DMS153 treated with DMSO at 0.1 percent for 48 hours (cell line): ENCODE measurements around the gene BMP7.
"Not testable (repeated sequence)": the region's sequence is repeated elsewhere in the genome, so short reads cannot be mapped to it uniquely, and the experiment has no call there.

ENCODE experiments used
- DNase-seq: peaks from one replicate; lab custom pipeline; 2025; ENCODE audit not compliant: unreplicated experiment; lab: John Stamatoyannopoulos, UW

Gene BMP7

GRCh38 chr20:57194154-57194553 lies 72.3 kb downstream of the BMP7 start:
- no peak for DNase-seq

DNA sequence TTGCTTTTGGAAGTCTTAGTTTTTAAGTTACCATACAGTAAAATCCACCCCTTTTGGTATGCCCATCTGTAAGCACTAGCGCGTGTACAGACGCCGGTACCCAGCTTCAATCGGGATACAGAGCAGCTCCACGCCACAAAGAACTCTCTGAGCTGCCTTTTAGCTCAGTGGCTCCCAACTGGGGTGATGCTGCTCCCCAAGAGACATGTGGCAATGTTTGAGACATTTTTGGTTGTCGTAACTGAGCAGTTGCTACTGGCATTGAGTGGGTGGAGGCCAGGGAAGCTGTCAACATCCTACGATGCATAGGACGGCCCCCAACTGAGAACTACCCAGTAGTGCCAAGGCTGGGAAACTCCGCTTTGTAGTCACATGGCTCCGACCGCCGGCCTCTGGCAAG lies 73.3 kb downstream of the BMP7 start:
- DNase-seq = no peak

GRCh38 chr20:57192311-57192710 lies 74.1 kb downstream of the BMP7 start:
- no peak for DNase-seq

DNA sequence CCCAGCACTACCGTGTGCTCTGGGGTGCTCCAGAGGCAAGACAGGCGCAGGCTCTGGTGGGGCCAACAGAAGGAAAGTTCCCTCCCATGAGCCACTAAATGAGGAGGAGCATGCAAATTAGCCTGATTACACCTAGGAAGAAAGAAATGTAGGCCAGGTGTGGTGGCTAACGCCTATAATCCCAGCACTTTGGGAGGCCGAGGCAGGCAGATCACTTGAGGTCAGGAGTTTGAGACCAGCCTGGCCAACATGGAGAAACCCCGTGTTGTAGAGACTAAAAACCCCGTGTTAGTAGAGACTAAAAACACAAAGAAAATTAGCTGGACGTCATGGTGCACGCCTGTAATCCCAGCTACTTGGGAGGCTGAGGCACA lies 75.2 kb downstream of the BMP7 start:
- not testable (repeated sequence) for DNase-seq

DNA sequence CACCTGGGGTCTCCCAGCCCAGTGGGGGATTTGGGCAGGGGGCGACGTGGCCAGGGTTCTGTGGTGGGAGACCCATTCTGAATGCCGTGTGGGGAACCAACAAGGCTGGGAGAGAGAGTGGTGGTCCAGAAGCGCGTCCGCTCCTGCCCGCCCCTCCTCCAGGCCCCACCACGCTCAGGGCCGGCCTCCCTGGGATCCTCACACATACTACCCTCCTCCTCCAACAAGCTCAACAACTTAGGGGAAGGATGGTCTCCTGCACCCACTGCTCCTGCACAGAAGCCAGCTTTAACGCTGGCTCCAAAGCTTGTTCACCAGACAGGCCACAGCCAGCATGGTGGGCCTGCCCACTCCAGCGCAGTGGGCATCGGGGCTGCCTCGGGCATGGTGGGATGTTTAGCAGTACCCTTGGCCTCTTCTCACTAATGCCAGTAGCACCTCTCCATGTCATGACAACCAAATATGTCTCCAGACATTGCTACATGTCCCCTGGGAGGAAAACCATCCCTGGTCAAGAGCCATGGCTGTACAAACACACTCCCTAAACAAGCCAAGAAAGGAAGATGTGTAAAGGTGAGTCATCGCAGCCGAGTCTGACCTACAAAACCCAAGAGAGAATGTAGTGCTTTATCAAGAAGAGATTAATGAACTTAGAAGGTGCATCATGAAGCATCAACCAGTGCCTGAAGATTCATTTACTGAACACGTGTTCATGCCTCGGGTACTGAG lies 75.7 kb downstream of the BMP7 start:
- DNase-seq = no peak

GRCh38 chr20:57189713-57190112 lies 76.7 kb downstream of the BMP7 start:
- DNase-seq = no peak

GRCh38 chr20:57188576-57189079 lies 77.8 kb downstream of the BMP7 start:
- DNase-seq = no peak

DNA sequence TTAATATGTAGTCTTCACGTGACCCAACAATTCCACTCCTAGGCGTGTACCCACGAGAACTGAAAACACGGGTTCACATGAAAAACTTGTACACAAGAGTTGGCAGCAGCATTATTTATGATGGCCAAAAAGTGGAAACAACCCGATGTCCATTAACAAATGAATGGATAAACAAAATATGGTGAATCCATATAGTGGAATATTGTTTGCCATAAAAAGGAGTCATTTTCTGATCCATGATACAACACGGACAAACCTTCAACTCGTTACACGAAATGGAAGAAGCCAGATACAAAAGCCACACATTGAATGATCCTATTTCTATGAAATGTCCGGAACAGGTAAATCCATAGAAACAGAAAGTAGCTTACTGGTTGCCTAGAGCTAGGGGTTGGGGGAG lies 78.4 kb downstream of the BMP7 start:
- DNase-seq = no peak

DNA sequence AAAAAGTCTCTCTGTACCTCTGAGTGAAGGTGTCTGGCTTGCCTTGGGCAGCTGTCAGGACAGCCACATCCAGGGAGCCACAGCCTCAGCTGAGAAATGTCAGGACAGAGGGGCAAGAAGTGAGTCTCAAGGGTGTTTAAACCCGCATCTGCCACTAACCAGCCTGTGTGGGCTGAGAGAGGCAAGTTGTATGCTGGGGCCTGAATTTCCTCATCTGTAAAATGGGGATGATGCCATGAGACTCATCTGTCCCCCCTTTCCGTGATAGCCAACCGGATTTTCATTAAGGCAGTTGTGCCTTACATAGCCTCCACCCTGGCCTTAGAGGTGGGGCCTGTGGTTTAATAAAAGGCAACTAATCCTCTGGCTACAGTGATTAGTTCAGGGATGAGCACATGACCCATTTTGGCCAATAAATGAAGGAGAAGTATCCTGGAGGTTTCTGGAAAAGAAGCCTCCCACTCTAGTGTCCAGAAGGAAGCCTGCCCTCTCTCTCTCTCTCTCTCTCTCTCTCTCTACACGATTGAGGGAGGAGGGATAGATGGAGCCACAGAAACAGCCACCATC lies 79.3 kb downstream of the BMP7 start:
- no peak for DNase-seq

DNA sequence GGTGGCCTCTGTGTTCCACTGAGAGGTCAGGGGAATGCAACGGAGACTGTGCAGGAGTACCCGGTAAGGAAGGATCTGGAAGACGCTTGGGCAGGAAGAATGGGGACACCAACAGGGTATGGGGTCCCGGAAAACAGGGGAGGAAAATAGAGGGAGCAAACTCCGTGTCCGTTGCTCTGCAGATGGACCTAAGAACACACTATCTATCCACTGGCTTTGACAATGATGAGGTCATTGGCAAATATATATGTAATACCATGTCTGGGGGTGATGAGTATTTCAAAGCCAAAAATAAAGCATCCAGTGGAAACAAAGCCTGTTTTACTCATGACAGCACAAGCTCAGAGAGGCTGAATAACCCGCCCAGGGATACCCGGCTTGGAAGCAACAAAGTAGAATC lies 80.2 kb downstream of the BMP7 start:
- no peak for DNase-seq

GRCh38 chr20:57185188-57185743 lies 81.2 kb downstream of the BMP7 start:
- no peak for DNase-seq

DNA sequence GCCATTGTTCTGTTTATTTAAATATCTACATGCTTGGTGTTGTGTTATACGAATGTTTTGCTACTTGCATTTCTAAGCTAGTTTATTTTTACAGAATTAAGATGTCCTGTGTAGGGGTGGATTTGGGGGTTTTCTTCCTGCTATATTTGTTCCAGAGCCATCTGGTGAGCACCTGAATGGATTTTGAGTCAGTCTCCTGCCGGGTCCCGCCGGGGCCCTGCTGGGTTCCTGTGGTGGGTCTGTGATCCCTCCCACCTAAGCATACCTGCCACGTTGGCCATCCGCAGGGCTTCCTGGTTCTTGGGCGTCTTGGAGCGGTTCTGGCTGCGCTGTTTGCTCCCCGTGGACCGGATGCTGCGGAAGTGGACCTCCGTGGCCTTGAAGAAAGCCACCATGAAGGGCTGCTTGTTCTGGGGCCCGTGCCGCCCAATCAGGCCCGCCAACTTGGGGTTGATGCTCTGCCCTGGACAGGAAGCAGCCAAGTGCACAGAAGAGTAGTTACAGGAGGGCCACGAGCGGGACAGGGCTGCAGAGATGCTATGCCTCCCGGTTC lies 82.9 kb downstream of the BMP7 start:
- DNase-seq = no peak

DNA sequence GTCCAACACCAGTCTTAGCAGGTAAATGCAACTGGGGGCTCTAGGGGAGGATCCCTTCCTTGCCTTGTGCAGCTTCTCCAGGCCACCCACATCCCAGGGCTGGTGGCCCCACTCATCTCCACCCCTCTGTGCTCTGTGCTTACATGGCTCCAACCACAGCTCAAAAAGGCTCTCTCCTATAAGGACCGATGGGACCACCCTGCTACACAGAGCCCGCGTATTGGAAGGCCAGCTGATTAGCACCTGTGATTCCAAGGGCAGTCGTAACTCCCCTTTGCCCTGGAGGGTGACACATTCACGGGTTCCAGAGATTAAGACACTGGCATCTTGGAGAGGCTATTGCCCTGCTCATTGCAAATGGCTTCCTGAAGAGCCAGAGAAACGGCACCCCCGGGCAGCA lies 84.8 kb downstream of the BMP7 start:
- no peak for DNase-seq

- no peak for DNase-seq
Measured at GRCh38 chr20:57180954-57181353, 85.5 kb downstream of the BMP7 start.

DNA sequence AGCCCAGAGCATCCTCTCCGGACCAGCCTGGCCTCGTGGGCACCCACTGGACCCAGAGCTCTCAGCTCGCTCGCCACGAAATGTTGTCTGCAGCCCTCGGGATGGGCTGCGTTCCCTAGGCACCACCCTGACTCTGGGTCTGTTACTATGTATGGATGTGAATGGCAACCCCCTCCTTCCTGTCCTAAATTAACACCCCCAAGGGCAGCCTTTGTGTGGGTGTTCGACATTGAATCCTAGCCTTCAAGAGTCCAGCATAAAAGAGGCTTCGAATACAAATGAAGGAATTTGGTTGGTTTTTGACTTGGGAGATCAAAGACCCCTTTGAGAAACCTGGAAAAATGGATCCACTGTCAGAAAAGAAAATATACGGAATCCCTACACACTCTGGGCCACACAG lies 86.1 kb downstream of the BMP7 start:
- no peak for DNase-seq

DNA sequence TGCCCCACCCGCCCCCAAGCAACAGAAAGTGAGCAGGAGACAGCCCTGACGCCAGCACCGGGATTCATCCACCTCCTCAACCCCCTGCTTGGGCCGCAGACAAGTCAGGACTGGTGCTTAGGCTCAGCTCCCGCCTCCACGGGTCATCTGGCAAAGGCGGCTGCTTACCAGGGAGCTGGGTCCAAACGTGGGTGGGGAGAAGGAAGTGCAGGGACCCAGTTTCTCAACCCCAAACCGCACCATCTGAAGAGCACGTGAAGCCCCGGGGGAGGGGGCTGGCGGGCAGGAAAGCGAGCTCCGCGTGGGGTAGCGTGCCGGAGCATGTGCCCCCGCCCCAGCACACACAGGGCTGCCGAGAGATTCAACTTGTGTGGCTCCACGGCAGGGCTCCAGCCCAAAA lies 87.2 kb downstream of the BMP7 start:
- no peak for DNase-seq

DNA sequence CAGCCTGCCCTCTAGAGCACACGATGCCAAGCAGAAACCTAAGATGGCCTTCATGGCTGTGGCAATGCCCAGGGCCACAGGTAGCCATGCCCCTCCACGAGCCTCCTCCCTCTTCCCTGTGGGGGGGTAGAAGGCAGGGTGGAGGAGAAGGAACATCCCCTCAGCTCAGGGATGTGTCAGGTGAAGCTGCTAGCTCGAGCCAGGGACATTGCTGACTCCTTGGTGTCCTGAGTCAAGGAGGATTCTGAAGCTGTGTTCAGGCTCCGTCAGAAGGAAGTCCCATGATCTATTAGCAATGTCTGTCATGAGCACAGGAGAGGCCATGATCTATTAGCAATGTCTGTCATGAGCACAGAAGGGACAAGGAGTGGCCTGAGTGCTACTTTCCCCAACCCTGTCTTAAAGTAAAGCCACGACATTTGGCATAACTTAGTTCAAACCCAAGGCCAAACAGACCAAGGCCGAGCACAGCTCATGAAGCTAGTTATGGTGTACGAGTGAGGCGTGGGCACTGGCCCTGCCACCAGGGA lies 87.8 kb downstream of the BMP7 start:
- no peak for DNase-seq

DNA sequence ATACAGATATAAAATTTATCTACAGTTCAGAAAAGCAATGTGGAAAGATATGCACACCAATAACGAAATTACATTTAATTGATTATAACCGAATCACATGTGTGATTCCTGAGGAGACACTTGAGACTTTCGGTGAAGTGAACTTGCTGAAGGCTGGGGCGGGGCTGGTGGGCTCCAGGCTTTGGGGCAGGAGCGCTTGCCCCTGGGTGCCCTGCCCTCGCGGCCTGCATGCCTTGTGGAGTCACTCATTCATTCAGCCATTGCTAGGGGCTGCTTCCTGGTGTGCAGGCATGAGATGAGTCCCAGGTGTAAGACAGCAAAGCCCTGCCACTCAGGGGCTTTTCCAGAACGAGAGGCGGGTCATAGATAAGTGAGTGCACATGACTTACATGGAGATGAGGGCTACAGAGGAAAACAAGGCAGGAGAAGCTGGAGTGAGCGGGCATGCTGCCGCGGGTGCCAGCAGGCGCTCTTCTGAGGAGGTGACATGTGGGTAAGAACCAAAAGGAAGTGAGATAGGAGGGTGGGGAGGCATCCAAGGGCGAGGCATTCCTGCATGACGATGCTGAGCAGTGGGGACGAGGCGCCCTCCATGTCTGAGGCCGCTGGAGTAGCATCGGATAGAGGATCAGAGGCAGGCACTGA lies 88.7 kb downstream of the BMP7 start:
- no peak for DNase-seq

DNA sequence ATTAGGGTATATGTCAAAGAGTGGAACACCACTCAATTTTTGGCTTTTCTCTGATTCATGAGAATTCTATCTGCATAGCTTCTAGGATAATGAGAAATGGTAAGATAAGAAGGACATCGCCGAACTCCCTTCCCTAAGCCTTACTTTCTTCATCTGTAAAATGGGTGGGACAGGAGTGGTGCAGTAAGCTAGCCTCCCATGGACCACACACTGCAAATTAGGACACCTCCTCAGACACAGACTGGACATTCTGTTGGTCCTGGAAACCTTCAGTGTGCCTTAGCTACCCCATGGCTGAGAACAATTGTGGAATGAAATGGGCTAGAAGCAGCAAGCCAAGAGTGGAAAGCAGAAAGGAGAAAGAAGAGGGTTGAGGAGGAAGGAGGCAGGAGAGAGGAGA lies 89.6 kb downstream of the BMP7 start:
- DNase-seq = no peak

GRCh38 chr20:57175397-57176010 lies 90.9 kb downstream of the BMP7 start:
- no peak for DNase-seq

DNA sequence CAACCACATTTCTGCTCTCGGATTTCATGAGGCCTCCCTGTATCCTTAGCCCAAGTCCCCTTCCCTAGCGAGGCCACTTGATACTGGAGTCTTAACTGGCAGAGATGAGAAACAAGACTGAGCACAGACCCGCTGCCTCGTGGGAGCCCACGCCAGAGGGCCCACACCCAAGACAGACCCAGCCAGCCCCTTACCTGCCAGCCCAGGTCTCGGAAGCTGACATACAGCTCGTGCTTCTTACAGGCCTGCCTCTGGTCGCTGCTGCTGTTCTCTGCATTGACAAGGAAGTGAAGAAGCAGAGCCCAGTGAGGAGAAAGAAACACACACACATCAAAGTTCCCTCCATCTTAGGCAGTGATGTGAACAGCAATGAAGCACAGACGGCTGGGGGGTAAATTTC lies 91.7 kb downstream of the BMP7 start:
- DNase-seq = no peak
